Sigmoid colon (tissue), 7 donors: ENCODE results near the gene POMGNT2. TPM values are rescaled to one million over a fixed set of nuclear protein-coding genes. Genes with fewer than 3 reads are reported as not detected.

ENCODE experiments used
- DNase-seq: peaks from one replicate; pipeline ENCODE4 v3.0.0-alpha.2; 2019
- H3K27ac ChIP-seq, 4 donors: fragments of 200-600 bp; sonication (generic); one replicate each; pipeline ENCODE4 v1.5.1; 2016 to 2019; ENCODE audit warnings: mild to moderate bottlenecking in 1 of 4
- H3K27me3 ChIP-seq, 3 donors: fragments of 200-600 bp; sonication (generic); one replicate each; pipeline ENCODE4 v1.5.1; 2019; ENCODE audit warnings: mild to moderate bottlenecking in 1 of 3
- H3K36me3 ChIP-seq, 4 donors: fragments of 200-600 bp; sonication (generic); one replicate each; pipeline ENCODE4 v1.5.1; 2016 to 2019
- H3K4me1 ChIP-seq, 4 donors: fragments of 200-600 bp; sonication (generic); one replicate each; pipeline ENCODE4 v1.5.1; 2017 to 2019
- H3K4me3 ChIP-seq, 4 donors: fragments of 200-600 bp; sonication (generic); one replicate each; pipeline ENCODE4 v1.5.1; 2017 to 2019; ENCODE audit warnings: mild to moderate bottlenecking in 2 of 4, moderate library complexity in 1 of 4
- H3K9me3 ChIP-seq, 4 donors: fragments of 200-600 bp in 3 of 4; sonication (generic) in 3 of 4; one replicate each; pipeline versions ENCODE4 v1.5.1 to v1.6.1; 2013 to 2019
- CTCF ChIP-seq, 4 experiments: fragments of 450-650 bp in 3 of 4; fragments of 200-600 bp in 1 of 4; IDR thresholded peaks; one replicate each; pipeline ENCODE4 v1.5.1; 2016 to 2019; ENCODE audit warnings: antibody characterized with exemption in 4 of 4, mild to moderate bottlenecking in 3 of 4, moderate library complexity in 2 of 4
- EP300 ChIP-seq, 4 donors: sonication (generic); formaldehyde crosslinking; IDR thresholded peaks; one replicate each; pipeline ENCODE4 v1.6.1; 2017; ENCODE audit warnings: antibody characterized with exemption in 4 of 4
- POLR2A ChIP-seq, 2 donors: fragments of 450-650 bp; IDR thresholded peaks; one replicate each; pipeline ENCODE4 v1.6.1; 2016; ENCODE audit warnings: antibody characterized with exemption in 2 of 2, mild to moderate bottlenecking in 2 of 2, moderate library complexity in 2 of 2
- POLR2AphosphoS5 ChIP-seq, 4 donors: sonication (generic); formaldehyde crosslinking; IDR thresholded peaks; one replicate each; pipeline ENCODE4 v1.6.1; 2017; ENCODE audit warnings: antibody characterized with exemption in 4 of 4
- WGBS, 2 donors: extraction: QIAGEN DNeasy Blood & Tissue Kit; methylation state at CpG; one replicate each; pipeline ENCODE4 v1.1.7; 2013; 5-methylcytosine and 5-hydroxymethylcytosine counted together
- intact Hi-C: fragments of 100-400 bp; cut with DNase I; formaldehyde crosslinking; loops from one replicate; pipeline ENCODE4 v1.15.1; 2023
- polyA plus RNA-seq, 3 donors: library from polyadenylated mRNA; stranded (reverse); fragments of 200-250 nt; gene quantifications; one replicate each; pipeline ENCODE4 v1.2.3, GENCODE V29; 2013
- total RNA-seq, 4 donors: library from RNA; depleted of rRNA; stranded (reverse); fragments of >200 nt; gene quantifications; one replicate each; pipeline ENCODE4 v1.1.0, GENCODE V29; 2016
- donor health status: healthy with polysubstance abuse.
- donor health status: Bipolar disorder and iron deficiency.
- donor health status: healthy.

Gene POMGNT2
- total and polyA plus RNA-seq, 7 donors, result 2.3 to 20.2 (median 15.5) TPM

- DNase-seq, result no peak
- Histone ChIP-seq H3K4me1 (peaks cover 0 to 22% (median 16%) of the 10 kb centered on the region in 4 donors), H3K36me3 (no peaks in the 10 kb centered on the region), H3K27me3 (no peaks in the 10 kb centered on the region), H3K4me3 (no peak overlapping the region), H3K9me3 (no peaks in the 10 kb centered on the region), H3K27ac (no peak overlapping the region)
- 95% methylated on average over 5 of the region's 5 CpGs for WGBS, 2 donors
- intact Hi-C loops, result no loop called here
- TF ChIP-seq EP300 (IDR thresholded peaks at IDR 0.05) (no peak), CTCF (IDR thresholded peaks at IDR 0.05) (no peak), POLR2AphosphoS5 (IDR thresholded peaks at IDR 0.05) (no peak), POLR2A (IDR thresholded peaks at IDR 0.05) (no peak)
Measured at GRCh38 chr3:43087249-43087776, 18.6 kb downstream of the POMGNT2 start.

- intact Hi-C loops, result no loop called here
- Histone ChIP-seq H3K36me3 (no peaks in the 10 kb centered on the region), H3K27ac (no peak overlapping the region), H3K27me3 (no peaks in the 10 kb centered on the region), H3K9me3 (no peaks in the 10 kb centered on the region), H3K4me3 (no peak overlapping the region), H3K4me1 (peaks cover 0 to 18% (median 15%) of the 10 kb centered on the region in 4 donors)
- TF ChIP-seq EP300 (IDR thresholded peaks at IDR 0.05), result no peak
- no peak for TF ChIP-seq CTCF (IDR thresholded peaks at IDR 0.05)
- TF ChIP-seq POLR2AphosphoS5 (IDR thresholded peaks at IDR 0.05), result no peak
- no peak for TF ChIP-seq POLR2A (IDR thresholded peaks at IDR 0.05)
- 89 to 92% methylated on average over 6 of the region's 6 CpGs for WGBS, 2 donors
- DNase-seq, result no peak
Measured at GRCh38 chr3:43086460-43087165, 19.3 kb downstream of the POMGNT2 start.

GRCh38 chr3:43082457-43082856 is 23.4 kb downstream of the POMGNT2 start:
- 95 to 97% methylated on average over 2 of the region's 2 CpGs for WGBS, 2 donors
- intact Hi-C loops, result no loop called here
- no peak for TF ChIP-seq POLR2AphosphoS5 (IDR thresholded peaks at IDR 0.05)
- no peak for TF ChIP-seq CTCF (IDR thresholded peaks at IDR 0.05)
- no peak for TF ChIP-seq POLR2A (IDR thresholded peaks at IDR 0.05)
- no peak for TF ChIP-seq EP300 (IDR thresholded peaks at IDR 0.05)
- no peaks in the 10 kb centered on the region for H3K27me3 ChIP-seq
- no peak for DNase-seq
- H3K9me3 ChIP-seq, result no peaks in the 10 kb centered on the region
- no peak overlapping the region for H3K27ac ChIP-seq
- no peaks in the 10 kb centered on the region for H3K4me1 ChIP-seq
- H3K4me3 ChIP-seq, result no peak overlapping the region
- H3K36me3 ChIP-seq, result peaks cover 16 to 34% (median 21%) of the 10 kb centered on the region in 4 donors

GRCh38 chr3:43081796-43082195 is 24.1 kb downstream of the POMGNT2 start:
- H3K9me3 ChIP-seq, result no peaks in the 10 kb centered on the region
- 97% methylated on average over 5 of the region's 5 CpGs for WGBS, 2 donors

More at GRCh38 chr3:43081796-43082195, 24.1 kb downstream of the POMGNT2 start:
- H3K4me3 ChIP-seq, result no peak overlapping the region
- TF ChIP-seq EP300 (IDR thresholded peaks at IDR 0.05), result no peak
- TF ChIP-seq POLR2A (IDR thresholded peaks at IDR 0.05), result no peak
- no peak for TF ChIP-seq CTCF (IDR thresholded peaks at IDR 0.05)
- no peak for TF ChIP-seq POLR2AphosphoS5 (IDR thresholded peaks at IDR 0.05)
- no peak overlapping the region for H3K27ac ChIP-seq
- peaks cover 16 to 34% (median 21%) of the 10 kb centered on the region in 4 donors for H3K36me3 ChIP-seq
- H3K27me3 ChIP-seq, result no peaks in the 10 kb centered on the region
- intact Hi-C loops, result no loop called here
- no peaks in the 10 kb centered on the region for H3K4me1 ChIP-seq
- DNase-seq, result no peak
